Right atrium auricular region (tissue), 2 donors: Measurements from ENCODE around the gene ERVW-1. TPM values are rescaled to one million over a fixed set of nuclear protein-coding genes. Genes with fewer than 3 reads are reported as not detected.

ENCODE experiments used
- DNase-seq: peaks from one replicate; pipeline ENCODE4 v3.0.0-alpha.2; 2019; ENCODE audit warnings: low spot score
- H3K27ac ChIP-seq, 2 donors: fragments of 200-600 bp; sonication (generic); 1 replicate in 1 of 2; 2 replicates in 1 of 2; pipeline ENCODE4 v1.5.1; 2016 to 2019
- H3K27me3 ChIP-seq, 2 donors: fragments of 200-600 bp; sonication (generic); one replicate each; pipeline versions ENCODE4 v1.5.1 to v1.6.0; 2017 to 2019
- H3K36me3 ChIP-seq: fragments of 200-600 bp; sonication (generic); one replicate; pipeline ENCODE4 v1.5.1; 2016
- H3K4me1 ChIP-seq, 2 donors: fragments of 200-600 bp; sonication (generic); one replicate each; pipeline versions ENCODE4 v1.5.1 to v1.6.0; 2017 to 2019
- H3K4me3 ChIP-seq, 2 donors: fragments of 200-600 bp; sonication (generic); 1 replicate in 1 of 2; 2 replicates in 1 of 2; pipeline ENCODE4 v1.5.1; 2017 to 2019; ENCODE audit warnings: mild to moderate bottlenecking in 1 of 2, moderate library complexity in 1 of 2
- H3K9me3 ChIP-seq, 2 donors: fragments of 200-600 bp; sonication (generic); one replicate each; pipeline ENCODE4 v1.5.1; 2019
- total RNA-seq, 2 donors: library from RNA; depleted of rRNA; stranded (reverse); fragments of >200 nt; gene quantifications; one replicate each; pipeline ENCODE4 v1.1.0, GENCODE V29; 2016
- TF ChIP-seq, protein P1 (sequence below), 2 donors: fragments of 200-600 bp; sonication (generic); IDR thresholded peaks; one replicate each; pipeline ENCODE4 v1.5.1; 2019; ENCODE audit warnings: antibody characterized with exemption in 2 of 2

ERVW-1 gene
- total RNA-seq, 2 donors from 2014 or later = not detected

DNA sequence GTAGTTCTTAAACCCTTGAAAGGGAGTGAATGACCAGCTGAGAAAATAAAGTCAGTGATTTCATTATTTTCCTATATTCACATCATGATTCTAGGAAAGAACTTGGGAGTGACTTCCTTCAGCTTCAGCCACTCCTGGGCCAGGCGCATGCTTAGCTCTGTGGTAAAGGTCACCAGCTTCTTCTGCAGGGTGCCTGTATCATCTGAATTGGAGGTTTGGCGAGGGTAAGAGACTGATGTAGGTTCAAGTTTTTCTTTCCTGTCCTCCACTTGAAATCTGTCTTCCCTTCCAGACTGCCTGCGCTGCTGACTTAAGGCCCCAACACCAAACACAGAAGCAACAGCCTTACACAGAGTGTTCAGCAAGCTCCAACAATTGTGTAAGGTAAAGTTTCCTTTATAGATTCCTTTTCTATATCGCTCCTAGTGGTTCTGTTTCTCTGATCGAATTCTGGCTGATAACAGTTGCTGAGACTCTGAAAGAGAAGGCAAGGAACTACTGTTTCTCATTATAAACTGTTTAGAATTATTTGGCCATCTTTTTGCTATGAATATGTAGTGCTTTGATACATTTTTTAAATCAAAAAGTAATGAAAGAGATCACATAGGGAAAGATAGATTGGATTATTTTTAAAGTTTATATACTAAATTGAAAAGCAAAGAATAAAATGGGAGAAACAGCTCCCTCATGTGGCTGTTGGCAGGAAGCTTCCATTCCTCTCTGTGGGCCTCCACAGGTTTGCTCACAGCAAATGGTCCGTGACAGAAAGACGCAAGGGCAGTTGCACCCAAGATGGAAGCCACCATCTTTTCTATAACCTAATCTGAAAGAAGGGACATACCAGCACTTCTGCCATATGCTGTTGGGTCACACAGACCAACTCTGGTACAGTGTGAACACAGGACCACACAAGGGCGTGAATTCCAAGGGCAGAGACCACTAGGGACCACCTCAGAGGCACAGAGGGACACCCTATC is 16.4 kb downstream of the ERVW-1 start:
- no peaks in the 10 kb centered on the region for H3K27me3 ChIP-seq
- DNase-seq = no peak
- H3K4me3 ChIP-seq = no peak overlapping the region
- TF ChIP-seq, protein P1, sequence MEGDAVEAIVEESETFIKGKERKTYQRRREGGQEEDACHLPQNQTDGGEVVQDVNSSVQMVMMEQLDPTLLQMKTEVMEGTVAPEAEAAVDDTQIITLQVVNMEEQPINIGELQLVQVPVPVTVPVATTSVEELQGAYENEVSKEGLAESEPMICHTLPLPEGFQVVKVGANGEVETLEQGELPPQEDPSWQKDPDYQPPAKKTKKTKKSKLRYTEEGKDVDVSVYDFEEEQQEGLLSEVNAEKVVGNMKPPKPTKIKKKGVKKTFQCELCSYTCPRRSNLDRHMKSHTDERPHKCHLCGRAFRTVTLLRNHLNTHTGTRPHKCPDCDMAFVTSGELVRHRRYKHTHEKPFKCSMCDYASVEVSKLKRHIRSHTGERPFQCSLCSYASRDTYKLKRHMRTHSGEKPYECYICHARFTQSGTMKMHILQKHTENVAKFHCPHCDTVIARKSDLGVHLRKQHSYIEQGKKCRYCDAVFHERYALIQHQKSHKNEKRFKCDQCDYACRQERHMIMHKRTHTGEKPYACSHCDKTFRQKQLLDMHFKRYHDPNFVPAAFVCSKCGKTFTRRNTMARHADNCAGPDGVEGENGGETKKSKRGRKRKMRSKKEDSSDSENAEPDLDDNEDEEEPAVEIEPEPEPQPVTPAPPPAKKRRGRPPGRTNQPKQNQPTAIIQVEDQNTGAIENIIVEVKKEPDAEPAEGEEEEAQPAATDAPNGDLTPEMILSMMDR (IDR thresholded peaks at IDR 0.05) = peak in 1 of 2 donors; percentile 69
- peaks cover 26% of the 10 kb centered on the region for H3K36me3 ChIP-seq
- H3K9me3 ChIP-seq = no peaks in the 10 kb centered on the region
- H3K4me1 ChIP-seq = no peaks in the 10 kb centered on the region
- no peak overlapping the region for H3K27ac ChIP-seq

DNA sequence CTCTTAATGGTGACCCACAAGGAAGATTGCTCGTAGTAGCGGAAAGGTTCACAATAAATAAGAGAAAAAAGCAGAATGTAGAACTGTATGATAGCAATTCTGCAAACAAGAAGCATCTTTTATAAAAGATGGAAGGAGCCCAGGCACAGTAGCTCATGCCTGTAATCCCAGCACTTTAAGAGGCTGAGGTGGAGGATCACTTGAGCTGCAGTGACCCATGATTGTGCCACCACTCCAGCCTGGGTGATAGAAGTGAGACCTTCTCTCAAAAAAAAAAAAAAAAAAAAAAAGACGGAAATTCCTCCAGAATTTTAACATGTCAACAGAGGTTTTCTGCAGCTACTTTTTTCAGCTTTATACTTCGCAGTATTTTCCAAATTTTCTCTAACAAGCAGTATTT is 17.2 kb downstream of the ERVW-1 start:
- H3K9me3 ChIP-seq = no peaks in the 10 kb centered on the region
- TF ChIP-seq, protein P1 (IDR thresholded peaks at IDR 0.05) = no peak
- no peaks in the 10 kb centered on the region for H3K4me1 ChIP-seq
- H3K27ac ChIP-seq = no peak overlapping the region
- H3K27me3 ChIP-seq = no peaks in the 10 kb centered on the region
- H3K4me3 ChIP-seq = no peak overlapping the region
- peaks cover 34% of the 10 kb centered on the region for H3K36me3 ChIP-seq
- no peak for DNase-seq

DNA sequence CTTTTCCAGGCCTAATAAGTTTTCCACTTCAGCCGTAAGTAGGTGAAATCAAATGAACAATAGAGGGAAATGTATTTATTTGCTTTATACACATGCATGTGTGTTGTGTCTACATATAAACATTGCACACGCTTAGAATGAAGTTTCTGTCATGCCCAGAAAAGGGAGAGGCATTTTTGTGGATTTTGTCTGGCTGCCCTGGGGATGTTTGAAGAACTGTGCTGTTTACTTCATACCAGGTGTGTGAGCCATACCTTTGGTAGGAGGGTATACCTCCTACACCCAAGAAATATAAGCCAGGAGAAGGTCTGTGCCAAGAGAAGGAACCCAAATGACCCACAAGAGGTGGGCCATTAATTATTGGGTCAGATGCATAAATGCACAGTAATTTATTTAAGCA is 17.6 kb downstream of the ERVW-1 start:
- Histone ChIP-seq H3K27ac (no peak overlapping the region), H3K27me3 (no peaks in the 10 kb centered on the region), H3K4me3 (no peak overlapping the region), H3K4me1 (no peaks in the 10 kb centered on the region), H3K9me3 (no peaks in the 10 kb centered on the region), H3K36me3 (peaks cover 37% of the 10 kb centered on the region)
- DNase-seq = no peak
- TF ChIP-seq, protein P1 (IDR thresholded peaks at IDR 0.05) = no peak

DNA sequence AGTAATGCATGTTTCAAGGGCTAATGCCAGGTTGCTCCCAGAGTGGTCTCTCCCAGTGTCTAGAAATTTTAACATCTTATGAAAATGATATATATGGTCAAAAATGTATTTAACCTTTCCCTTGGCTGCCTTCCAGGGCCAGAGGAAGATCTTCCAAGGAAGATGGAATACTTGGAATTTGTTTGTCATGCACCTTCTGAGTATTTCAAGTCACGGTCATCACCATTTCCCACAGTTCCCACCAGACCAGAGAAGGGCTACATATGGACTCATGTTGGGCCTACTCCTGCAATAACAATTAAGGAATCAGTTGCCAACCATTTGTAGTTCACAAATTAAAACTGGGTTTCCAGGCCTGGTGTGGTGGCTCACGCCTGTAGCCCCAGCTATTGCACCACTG is 21.5 kb downstream of the ERVW-1 start:
- no peak overlapping the region for H3K4me3 ChIP-seq
- H3K4me1 ChIP-seq = no peaks in the 10 kb centered on the region
- H3K27me3 ChIP-seq = no peaks in the 10 kb centered on the region
- peaks cover 57% of the 10 kb centered on the region for H3K36me3 ChIP-seq
- H3K9me3 ChIP-seq = no peaks in the 10 kb centered on the region
- no peak for DNase-seq
- TF ChIP-seq, protein P1 (IDR thresholded peaks at IDR 0.05) = no peak
- no peak overlapping the region for H3K27ac ChIP-seq

DNA sequence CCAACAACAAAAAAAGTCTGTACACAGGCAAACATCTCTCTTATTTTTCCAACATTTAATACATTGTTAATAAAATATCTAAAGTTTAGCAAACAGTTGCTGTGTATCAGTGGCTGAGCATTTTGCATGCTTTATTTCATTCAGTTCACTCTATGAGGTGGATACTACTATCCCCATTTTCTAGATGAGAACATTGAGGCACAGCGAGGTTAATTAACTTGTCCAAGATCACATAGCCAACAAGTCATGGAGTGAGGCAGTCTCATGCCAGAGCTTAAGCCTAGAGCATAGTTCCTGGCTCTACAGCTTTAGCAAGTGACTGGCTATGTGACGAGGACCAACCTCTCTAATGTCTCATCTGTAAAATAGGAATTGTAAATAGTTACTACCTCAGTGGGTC is 26.1 kb downstream of the ERVW-1 start:
- H3K27me3 ChIP-seq = no peaks in the 10 kb centered on the region
- H3K4me3 ChIP-seq = no peak overlapping the region
- H3K36me3 ChIP-seq = peaks cover 64% of the 10 kb centered on the region
- no peak for DNase-seq
- H3K9me3 ChIP-seq = no peaks in the 10 kb centered on the region
- TF ChIP-seq, protein P1 (IDR thresholded peaks at IDR 0.05) = no peak
- H3K27ac ChIP-seq = no peak overlapping the region
- peaks cover 0 to 12% of the 10 kb centered on the region in 2 donors for H3K4me1 ChIP-seq
